NCI-H1694 (cell line): ENCODE results near the gene PTGER1.
A peak's percentile ranks its signal among the peaks of the same experiment; 100 is the strongest.
"Not testable (repeated sequence)": the region's sequence is repeated elsewhere in the genome, so short reads cannot be mapped to it uniquely, and the experiment has no call there.

Experiments used
- DNase-seq: peaks from one replicate; lab custom pipeline; 2025; lab: John Stamatoyannopoulos, UW

Gene PTGER1

DNA sequence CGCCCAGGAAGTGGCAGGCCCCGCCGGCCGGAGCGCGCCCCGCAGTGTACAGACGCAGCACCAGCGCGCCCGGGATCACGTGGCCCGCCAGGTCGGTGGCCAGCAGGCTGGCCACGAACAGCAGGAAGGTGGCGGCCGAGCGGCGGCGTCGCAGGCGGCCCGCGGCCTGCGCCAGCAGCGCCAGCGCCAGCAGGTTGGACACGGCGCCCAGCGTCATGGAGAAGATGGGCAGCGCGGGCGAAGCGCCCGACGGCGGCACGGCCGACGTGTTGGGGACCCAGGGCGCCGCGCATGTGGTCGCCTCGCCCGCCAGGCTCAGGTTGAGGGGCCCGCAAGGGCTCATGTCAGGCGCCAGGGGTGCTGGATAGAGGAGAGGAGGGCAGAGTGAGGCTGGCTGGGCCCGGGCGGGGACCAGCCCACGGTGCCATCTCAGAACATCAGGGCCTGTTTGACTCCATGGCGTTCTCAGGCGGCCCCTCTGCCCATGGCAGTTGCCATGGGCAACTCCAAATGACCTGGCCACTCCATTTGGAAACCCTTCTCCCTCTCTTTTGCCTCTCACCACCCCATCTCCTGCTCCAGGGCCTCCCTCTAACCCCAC, 1.1 kb downstream of the PTGER1 start:
- DNase-seq, result no peak

DNA sequence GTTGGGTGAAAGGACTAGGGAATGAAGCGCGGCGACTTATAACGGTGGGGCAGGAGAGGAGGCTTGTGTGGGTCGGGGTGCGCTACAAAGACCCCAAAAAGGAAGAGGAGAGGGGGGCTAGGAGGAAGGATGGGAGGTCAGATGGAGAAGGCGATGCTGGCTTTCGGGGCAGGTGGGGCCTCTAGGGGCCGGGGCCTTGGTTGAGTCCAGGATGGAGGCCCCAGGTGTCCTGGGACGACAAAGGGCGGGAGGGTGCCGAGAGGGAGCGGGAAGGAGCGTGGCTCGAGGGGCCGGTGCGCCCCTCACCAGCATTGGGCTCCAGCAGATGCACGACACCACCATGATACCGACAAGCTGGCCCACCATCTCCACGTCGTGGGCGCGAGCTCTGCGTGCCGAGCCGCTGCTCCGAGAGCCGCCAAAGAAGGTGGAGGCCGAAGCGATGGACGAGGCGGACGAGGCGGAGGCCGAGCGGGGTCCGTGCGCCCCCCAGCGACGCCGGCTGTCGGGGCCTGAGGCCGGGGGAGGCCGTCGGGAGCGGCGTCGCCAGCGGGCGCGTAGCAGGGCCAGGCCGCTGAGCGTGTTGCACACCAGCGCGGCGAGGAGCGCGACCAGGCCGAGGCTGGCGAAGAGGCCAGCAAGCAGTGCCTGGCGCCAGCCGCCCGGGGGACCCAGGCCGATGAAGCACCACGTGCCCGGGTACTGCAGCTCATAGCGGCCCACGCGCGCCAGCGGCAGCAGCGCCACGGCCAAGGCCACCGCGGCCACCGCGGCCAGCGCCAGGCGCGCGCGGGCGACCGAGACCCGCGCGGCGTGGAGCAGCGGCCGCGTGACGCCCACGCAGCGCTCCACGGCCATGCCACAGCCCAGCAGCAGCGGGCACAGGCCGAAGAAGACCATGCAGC, 1.8 kb downstream of the PTGER1 start:
- DNase-seq, result no peak

DNA sequence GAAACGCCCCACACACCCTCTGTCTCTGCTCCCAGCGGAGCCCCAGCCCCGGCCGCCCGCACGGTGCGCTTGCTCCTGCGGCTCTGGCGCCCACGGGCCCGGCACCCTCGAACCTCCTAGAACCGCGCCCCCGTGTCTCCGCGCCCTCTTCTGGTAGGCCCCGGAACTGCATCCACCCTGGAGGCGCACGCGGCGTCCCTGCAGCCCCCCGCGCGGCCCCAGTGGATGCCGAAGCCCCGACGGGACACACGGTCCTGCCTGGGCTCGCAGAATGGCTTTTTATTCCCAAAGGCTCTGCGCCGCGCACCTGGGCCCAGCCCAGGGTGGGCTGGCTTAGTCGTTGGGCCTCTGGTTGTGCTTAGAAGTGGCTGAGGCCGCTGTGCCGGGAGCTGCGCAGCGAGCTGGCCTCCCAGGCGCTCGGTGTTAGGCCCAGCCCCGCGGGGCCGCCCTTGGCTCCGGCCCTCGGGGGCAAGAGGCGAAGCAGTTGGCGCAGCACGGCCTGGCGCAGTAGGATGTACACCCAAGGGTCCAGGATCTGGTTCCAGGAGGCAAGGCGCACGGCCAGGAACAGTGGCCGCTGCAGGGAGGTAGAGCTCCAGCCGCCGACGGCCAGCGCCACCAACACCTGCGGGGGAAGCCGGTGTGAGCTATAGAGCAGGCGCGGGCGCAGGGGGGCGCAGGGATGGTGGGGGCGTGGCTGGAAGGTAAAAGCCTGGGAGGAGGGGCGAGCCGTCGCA, 2.8 kb downstream of the PTGER1 start:
- DNase-seq, result peak; percentile 29

DNA sequence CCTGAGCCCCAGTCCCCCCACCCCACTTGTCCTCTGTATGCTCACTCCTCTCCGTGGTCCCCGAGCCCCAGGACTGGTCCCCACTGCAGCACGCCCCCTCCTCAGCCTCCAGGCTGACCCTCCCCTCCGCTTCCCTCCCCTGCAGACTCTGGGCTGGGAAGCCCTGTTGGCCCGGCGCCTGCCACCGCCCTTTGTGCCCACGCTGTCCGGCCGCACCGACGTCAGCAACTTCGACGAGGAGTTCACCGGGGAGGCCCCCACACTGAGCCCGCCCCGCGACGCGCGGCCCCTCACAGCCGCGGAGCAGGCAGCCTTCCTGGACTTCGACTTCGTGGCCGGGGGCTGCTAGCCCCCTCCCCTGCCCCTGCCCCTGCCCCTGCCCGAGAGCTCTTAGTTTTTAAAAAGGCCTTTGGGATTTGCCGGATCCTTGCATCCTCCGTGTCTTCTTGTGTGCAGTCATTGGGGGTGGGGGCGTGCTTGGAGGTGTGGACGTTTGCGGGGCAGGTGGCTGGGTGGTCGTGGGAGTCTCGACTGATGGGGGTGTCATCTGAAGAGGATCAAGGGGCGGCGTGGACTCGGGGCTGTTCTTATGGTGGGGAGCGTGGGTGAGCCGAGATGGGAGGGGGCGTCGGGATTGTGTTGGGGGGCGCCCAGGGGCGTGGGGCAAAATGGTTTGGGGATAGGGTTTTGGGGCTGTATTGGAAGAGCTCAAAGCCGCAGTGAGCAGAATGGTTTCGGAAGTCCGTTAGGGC, 3.5 kb downstream of the PTGER1 start:
- DNase-seq, result no peak

DNA sequence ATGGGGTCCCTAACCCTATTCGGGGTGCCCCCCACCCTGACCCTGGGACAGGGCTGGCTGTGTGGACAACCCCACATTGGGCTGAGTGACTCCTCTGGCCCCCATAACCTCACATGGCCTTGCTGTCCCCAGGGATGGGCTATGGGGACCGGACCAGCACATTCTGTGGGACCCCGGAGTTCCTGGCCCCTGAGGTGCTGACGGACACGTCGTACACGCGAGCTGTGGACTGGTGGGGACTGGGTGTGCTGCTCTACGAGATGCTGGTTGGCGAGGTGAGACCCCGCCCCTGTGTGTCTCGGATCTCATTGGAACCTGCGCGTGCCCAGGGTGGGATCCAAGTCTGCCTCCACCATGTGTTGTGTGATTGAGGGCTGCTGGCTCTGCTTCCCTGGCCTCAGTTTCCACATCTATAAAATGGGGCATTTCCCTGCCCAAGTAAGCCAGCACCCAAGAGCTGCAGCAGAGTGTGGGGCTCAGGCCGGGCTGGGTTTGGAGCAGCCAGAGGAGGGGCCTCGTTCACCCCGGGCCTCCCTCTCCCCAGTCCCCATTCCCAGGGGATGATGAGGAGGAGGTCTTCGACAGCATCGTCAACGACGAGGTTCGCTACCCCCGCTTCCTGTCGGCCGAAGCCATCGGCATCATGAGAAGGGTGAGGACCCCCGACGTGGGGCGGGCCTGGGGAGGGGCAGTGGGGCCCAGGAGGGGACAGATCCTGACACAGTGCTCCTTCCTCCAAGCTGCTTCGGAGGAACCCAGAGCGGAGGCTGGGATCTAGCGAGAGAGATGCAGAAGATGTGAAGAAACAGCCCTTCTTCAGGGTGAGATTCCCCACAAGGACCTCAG, 4.9 kb downstream of the PTGER1 start:
- DNase-seq, result no peak

DNA sequence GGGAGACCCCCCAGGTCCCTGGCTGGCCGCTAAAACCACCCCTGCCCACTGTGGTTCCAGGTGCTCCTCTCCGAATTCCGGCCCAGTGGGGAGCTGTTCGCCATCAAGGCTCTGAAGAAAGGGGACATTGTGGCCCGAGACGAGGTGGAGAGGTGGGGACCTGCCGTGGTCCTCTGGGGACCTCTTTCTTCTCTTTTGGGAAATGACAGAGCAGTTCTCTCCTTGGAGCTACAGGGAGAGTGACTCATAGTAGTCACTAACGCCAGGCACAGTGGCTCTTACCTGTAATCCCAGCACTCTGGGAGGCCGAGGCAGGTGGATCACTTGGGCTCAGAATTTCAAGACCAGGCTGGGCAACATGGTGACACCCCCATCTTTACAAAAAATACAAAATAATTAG, 7.3 kb downstream of the PTGER1 start:
- DNase-seq, result no peak

DNA sequence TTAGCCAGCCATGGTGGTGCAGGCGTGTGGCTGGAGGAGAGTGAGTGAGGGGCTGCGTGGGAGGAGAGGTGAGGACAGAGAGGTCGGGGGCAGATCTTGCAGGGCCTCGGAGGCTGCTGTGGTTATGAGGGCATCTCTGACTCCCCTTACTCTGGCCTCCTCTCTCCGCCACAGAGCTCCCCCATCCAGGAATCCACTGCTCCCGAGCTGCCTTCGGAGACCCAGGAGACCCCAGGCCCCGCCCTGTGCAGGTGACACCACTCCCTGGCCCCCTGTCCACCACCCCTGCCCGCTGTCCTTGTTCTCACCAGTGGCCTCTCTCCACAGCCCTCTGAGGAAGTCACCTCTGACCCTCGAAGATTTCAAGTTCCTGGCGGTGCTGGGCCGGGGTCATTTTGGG, 7.8 kb downstream of the PTGER1 start:
- DNase-seq, result no peak

DNA sequence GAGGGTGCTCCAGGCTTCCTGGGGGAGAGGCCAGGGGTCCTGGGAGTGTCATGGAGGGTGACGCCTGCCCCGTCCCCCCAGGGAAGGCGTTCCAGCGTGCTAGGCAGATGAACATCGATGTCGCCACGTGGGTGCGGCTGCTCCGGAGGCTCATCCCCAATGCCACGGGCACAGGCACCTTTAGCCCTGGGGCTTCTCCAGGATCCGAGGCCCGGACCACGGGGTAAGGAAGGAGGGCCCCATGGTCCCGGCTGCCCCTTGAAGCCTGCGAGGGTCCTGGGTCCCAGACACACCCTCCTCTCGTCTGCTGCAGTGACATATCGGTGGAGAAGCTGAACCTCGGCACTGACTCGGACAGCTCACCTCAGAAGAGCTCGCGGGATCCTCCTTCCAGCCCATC, 11.4 kb downstream of the PTGER1 start:
- no peak for DNase-seq

DNA sequence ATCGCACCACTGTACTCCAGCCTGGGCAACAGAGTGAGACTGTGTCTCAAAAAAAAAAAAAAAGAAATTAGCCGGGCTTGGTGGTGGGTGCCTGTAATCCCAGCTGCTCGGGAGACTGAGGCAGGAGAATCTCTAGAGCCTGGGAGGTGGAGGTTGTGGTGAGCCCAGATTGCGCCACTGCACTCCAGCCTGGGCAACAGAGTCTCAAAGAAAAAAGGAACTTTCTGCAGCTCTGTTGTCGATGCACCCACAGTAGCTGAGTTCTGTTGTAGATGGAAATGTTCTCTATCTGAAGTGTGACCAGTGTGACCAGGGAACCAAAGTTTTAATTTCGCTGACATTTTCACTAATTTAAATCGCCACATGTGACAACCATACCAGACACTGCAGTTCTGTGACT, 12.8 kb downstream of the PTGER1 start:
- DNase-seq, result not testable (repeated sequence)

DNA sequence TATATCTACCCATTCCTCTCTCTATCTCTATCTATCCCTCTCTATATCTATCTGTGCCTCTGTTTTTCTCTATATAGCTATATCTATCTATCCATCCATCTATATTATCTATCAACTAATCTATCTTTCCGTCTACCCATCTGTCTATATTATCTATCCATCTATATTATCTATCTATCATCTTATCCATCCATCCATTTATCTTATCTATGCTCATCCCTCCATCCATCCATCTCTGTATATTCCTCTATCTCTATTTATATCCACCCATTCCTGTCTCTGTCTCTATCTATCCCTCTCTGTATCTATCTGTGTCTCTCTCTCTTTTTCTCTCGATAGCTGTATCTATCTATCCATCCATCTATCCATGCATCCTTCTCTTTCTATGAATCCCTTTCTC, 14.2 kb downstream of the PTGER1 start:
- DNase-seq, result no peak

DNA sequence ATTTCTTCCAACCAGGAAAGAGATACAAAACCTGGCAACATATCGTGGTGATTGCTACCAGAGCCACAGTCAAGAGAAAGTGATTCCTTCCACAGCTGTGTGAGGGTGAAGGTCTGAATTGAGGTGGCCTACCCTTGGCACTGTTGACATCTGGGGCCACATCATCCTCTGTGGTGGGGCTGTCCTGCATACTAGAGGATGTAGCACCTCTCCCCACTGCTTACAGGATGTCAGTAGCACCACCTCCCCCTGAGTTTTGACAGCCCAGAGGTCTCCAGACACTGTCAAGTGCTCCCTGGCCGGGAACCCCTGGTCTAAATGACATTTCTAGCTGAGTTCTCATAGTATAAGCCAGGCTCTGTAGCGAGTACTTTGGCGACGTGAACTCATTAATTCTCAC, 15.5 kb downstream of the PTGER1 start:
- no peak for DNase-seq

DNA sequence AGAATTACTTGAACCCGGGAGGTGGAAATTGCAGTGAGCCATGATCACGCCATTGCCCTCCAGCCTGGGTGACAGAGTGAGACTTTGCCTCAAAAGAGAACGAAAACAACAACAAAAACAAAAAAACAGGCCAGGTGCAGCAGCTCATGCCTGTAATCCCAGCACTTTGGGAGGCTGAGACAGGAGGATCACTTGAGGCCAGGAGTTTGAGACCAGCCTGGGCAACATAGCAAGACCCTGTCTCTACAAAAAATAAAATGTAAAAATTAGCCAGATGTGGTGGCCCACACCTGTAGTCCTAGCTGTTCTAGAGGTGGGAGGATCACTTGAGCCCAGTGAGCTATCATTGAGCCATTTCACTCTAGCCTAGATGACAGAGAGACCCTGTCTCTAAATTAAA, 22.9 kb downstream of the PTGER1 start:
- DNase-seq, result not testable (repeated sequence)

DNA sequence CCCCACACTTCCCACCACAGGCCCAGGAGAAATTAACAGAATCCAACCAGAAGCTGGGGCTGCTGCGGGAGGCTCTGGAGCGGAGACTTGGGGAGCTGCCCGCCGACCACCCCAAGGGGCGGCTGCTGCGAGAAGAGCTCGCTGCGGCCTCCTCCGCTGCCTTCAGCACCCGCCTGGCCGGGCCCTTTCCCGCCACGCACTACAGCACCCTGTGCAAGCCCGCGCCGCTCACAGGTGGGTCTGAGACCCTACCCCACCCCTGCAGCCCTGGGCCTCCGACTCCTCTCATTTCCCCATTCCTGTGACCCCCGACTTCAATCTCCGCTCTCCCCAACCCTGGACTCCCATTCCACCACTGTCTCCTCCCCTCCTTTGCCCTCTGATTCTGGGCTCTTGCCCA, 24.3 kb downstream of the PTGER1 start:
- DNase-seq, result no peak

DNA sequence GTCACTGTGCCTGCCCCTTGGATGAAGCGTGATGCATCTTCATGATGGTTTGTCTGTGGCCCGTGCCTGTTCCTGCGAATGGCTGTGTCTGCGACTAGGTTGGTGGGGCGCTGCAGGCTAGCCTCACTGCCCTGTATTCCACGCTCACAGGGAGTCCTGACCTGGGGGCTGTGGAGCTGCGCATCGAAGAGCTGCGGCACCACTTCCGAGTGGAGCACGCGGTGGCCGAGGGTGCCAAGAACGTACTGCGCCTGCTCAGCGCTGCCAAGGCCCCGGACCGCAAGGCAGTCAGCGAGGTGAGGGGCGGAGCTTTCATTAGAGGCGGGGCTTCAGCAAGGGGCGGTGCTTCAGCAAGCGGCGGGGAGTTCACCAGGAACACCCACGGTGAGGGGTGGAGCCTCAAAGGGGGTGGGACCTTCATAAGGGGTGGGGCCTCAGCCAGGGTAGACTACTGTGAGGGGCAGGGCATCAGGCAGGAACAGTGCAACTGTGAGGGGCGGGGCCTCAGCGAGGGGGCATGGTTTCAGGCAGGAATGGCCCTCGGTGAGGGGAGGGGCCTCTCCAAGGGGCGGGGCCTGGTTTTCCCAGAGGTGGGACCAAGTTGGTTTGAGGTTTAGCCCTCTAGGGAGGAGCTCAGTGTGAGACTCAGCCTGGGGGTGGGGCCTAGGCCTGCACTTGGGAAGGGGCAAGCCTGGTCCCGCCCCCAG, 24.8 kb downstream of the PTGER1 start:
- no peak for DNase-seq

DNA sequence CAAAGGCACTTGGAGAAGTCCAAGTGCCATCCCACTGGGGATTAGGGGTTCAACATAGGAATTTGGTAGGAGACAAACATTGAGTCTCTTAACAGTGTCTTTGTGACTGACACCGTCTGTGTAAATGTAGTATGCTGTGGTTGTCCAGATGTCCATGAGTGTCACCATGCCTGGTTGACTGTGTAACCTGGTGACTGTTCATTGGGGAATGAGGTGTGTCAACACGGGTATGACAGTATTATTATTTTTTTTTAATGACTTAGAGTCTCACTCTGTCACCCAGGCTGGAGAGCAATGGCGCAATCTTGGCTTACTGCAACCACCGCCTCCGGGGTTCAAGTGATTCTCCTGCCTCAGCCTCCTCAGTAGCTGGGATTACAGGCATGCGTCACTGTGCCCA, 25.8 kb downstream of the PTGER1 start:
- no peak for DNase-seq

DNA sequence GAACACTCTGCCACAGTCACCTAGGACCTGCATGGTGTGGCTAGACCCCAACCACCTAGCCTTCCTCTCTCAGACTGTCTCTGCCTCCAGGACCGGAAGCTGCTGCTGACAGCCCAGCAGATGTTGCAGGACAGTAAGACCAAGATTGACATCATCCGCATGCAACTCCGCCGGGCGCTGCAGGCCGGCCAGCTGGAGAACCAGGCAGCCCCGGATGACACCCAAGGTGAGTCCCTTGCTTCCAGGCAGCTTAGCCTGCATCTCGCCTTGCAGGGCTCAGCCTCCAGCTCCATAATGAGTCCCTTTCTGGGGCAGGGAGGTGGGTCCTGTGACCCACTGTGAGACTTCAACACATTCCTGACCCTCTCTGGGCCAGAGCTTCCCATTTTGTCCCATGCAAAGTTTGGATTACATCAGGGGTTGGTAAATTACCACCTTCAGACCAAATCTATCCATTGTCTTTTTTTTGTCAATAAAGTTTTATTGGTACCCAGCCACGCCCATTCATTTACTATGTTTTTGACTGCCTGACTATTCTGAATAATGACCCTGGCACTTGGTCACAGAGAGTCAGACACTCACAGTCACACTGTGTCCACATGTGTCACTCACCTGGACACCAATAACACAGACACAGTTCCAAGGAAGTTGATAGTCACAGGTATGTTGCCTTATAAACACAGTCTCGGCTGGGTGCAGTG, 28.7 kb downstream of the PTGER1 start:
- no peak for DNase-seq

DNA sequence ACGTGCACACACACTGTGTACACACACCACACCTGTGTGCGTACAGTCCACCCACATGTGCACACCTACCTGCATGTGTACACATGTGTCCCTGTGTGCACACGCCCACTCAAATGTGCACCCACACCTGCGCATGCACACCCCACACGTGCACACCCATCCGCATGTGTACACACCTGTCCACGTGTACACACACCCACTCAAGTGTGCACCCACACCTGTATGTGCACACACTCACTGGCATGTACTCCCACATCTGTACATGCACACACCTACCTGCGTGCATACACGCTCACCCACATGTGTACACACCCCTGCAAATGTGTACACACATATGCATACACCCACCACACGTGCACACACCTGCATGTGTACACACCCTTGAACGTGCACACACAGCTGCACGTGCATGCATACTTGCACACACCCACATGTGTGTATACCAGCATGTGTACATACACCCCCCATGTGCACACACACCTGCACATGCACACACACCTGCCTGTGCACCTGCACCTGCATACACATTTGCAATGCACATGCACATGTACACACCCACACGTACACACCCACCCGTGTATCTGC, 31.4 kb downstream of the PTGER1 start:
- DNase-seq, result no peak

DNA sequence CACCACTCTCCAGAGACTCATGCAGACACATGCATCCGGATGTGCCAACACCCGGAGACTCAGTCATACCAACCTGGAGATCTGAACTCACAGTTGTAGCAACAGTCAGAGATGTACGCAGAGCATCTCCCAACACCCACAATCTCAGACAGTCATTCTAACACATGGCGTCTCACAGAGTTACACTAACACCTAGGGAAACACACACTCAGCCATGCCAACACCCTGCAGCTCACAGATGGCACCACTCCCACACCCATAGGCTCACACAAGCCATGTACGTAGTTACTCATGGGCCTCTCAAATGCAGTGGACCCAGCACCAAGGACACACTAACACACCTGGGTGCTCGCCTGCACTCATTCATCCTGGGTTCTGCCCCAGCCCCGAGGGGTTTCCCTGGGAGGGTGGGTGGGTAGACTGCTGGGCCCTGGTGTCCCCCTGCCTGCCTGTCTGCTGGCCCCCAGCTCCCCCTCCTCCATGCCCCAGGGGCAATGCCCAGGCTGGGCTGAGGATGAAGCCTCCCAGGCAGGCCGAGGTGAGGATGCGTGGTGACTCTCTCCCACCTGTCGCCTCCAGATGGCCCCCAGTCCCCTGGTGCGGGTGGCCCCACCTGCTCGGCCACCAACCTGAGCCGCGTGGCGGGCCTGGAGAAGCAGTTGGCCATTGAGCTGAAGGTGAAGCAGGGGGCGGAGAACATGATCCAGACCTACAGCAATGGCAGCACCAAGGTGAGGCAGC, 32.1 kb downstream of the PTGER1 start:
- no peak for DNase-seq
